Astrocyte (in vitro differentiated cells and primary cell): Measurements from ENCODE around the gene MEP1A. TPM values are rescaled to one million over a fixed set of nuclear protein-coding genes. Genes with fewer than 3 reads are reported as not detected.

Source experiments
- DNase-seq: peaks from one replicate; pipeline ENCODE4 v3.0.0-alpha.2; 2010; ENCODE audit warnings: low read depth
- FAIRE-seq: peaks from 2 replicates; lab custom pipeline; 2011; peaks lifted over from hg19 to GRCh38; lab: Jason Lieb, UNC
- H2AFZ ChIP-seq: 2 replicates; pipeline ENCODE4 v1.6.0; 2012; ENCODE audit warnings: low read depth, low read length, inconsistent platforms
- H3K27ac ChIP-seq: 2 replicates; pipeline ENCODE4 v1.5.1; 2011; ENCODE audit warnings: low read depth, low read length, inconsistent platforms
- H3K27me3 ChIP-seq: 2 replicates; pipeline ENCODE4 v1.6.0; 2011; ENCODE audit warnings: low read length, inconsistent platforms; ENCODE audit not compliant: insufficient read depth
- H3K36me3 ChIP-seq: 2 replicates; pipeline ENCODE4 v1.5.1; 2011; ENCODE audit warnings: low read length, inconsistent platforms; ENCODE audit not compliant: insufficient read depth
- H3K4me1 ChIP-seq: 2 replicates; pipeline ENCODE4 v1.5.1; 2011; ENCODE audit warnings: low read length, inconsistent platforms; ENCODE audit not compliant: insufficient read depth
- H3K4me2 ChIP-seq: 2 replicates; pipeline ENCODE4 v1.6.0; 2012; ENCODE audit warnings: low read length, inconsistent platforms
- H3K4me3 ChIP-seq: 2 replicates; pipeline ENCODE4 v1.5.1; 2011; ENCODE audit warnings: low read depth, mild to moderate bottlenecking, low read length, inconsistent platforms; ENCODE audit not compliant: insufficient read depth
- H3K79me2 ChIP-seq: 2 replicates; pipeline ENCODE4 v1.6.0; 2012; ENCODE audit warnings: mild to moderate bottlenecking, low read length, inconsistent platforms; ENCODE audit not compliant: insufficient read depth
- H3K9ac ChIP-seq: 2 replicates; pipeline ENCODE4 v1.6.0; 2012; ENCODE audit warnings: mild to moderate bottlenecking, low read length, inconsistent platforms
- H3K9me3 ChIP-seq: 2 replicates; pipeline ENCODE4 v1.5.1; 2012; ENCODE audit warnings: low read depth, mild to moderate bottlenecking, low read length, inconsistent platforms; ENCODE audit not compliant: insufficient read depth
- H4K20me1 ChIP-seq: 2 replicates; pipeline ENCODE4 v1.6.0; 2012; ENCODE audit warnings: low read length, inconsistent platforms; ENCODE audit not compliant: insufficient read depth
- H3K27ac Mint-ChIP-seq: one replicate; pipeline ENCODE4 v1.8.0; 2021; ENCODE audit warnings: mild to moderate bottlenecking, mixed read lengths; ENCODE audit not compliant: unreplicated experiment
- H3K27me3 Mint-ChIP-seq: one replicate; pipeline ENCODE4 v1.8.0; 2021; ENCODE audit warnings: low read depth, mixed read lengths; ENCODE audit not compliant: unreplicated experiment
- H3K36me3 Mint-ChIP-seq: one replicate; pipeline ENCODE4 v1.8.0; 2021; ENCODE audit warnings: low read depth, mixed read lengths; ENCODE audit not compliant: unreplicated experiment
- H3K4me1 Mint-ChIP-seq: one replicate; pipeline ENCODE4 v1.8.0; 2021; ENCODE audit warnings: low read depth, mixed read lengths; ENCODE audit not compliant: unreplicated experiment
- H3K4me3 Mint-ChIP-seq: one replicate; pipeline ENCODE4 v1.8.0; 2021; ENCODE audit warnings: mild to moderate bottlenecking, moderate library complexity, mixed read lengths; ENCODE audit not compliant: unreplicated experiment
- H3K9me3 Mint-ChIP-seq: one replicate; pipeline ENCODE4 v1.8.0; 2021; ENCODE audit warnings: mild to moderate bottlenecking, mixed read lengths; ENCODE audit not compliant: unreplicated experiment
- EZH2 ChIP-seq: IDR thresholded peaks from 2 replicates; pipeline ENCODE4 v1.6.1; 2012; ENCODE audit warnings: mild to moderate bottlenecking, low read length, inconsistent platforms; ENCODE audit not compliant: insufficient read depth
- total RNA-seq: library from RNA; stranded (reverse); gene quantifications from 2 replicates; pipeline ENCODE4 v1.2.1, GENCODE V29; 2021
- TF ChIP-seq, protein P1 (sequence below): IDR thresholded peaks from 2 replicates; pipeline ENCODE4 v1.5.1; 2011; ENCODE audit warnings: low read depth, mild to moderate bottlenecking, inconsistent platforms, low read length, moderate library complexity; ENCODE audit not compliant: insufficient read depth

Gene MEP1A
- total RNA-seq, 1 donor from 2014 or later, result not detected

DNA sequence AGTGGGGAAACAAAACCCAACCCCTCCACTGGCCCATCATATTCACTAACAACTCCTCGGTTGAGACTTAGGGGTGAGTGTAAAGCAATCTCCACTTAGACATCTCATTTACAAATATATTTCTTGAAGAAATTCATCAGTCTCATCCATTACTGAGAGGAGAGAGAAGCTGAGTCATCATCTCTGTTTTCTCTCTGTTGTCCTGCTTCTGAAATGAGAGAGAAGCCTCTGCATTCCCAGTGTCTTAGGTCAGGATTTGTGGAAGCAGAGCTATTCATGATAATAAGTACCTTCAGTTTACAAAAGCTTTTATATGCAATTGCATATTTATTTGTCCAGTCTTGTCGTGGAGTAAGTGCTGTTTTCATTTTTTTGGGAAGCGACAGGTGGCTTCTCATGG is 879 bp downstream of the MEP1A start:
- Mint-ChIP-seq H3K9me3 (no peaks in the 10 kb centered on the region), H3K27ac (no peak overlapping the region), H3K36me3 (no peaks in the 10 kb centered on the region), H3K27me3 (no peaks in the 10 kb centered on the region), H3K4me3 (no peak overlapping the region), H3K4me1 (peaks cover 20% of the 10 kb centered on the region)
- no peaks in the 10 kb centered on the region for H3K36me3 ChIP-seq
- H3K27ac ChIP-seq, result no peak overlapping the region
- no peaks in the 10 kb centered on the region for H4K20me1 ChIP-seq
- DNase-seq, result no peak
- H3K27me3 ChIP-seq, result peaks cover 3% of the 10 kb centered on the region
- no peak overlapping the region for H3K9ac ChIP-seq
- H2AFZ ChIP-seq, result no peak overlapping the region
- no peak for FAIRE-seq
- no peak overlapping the region for H3K4me2 ChIP-seq
- TF ChIP-seq, protein P1, sequence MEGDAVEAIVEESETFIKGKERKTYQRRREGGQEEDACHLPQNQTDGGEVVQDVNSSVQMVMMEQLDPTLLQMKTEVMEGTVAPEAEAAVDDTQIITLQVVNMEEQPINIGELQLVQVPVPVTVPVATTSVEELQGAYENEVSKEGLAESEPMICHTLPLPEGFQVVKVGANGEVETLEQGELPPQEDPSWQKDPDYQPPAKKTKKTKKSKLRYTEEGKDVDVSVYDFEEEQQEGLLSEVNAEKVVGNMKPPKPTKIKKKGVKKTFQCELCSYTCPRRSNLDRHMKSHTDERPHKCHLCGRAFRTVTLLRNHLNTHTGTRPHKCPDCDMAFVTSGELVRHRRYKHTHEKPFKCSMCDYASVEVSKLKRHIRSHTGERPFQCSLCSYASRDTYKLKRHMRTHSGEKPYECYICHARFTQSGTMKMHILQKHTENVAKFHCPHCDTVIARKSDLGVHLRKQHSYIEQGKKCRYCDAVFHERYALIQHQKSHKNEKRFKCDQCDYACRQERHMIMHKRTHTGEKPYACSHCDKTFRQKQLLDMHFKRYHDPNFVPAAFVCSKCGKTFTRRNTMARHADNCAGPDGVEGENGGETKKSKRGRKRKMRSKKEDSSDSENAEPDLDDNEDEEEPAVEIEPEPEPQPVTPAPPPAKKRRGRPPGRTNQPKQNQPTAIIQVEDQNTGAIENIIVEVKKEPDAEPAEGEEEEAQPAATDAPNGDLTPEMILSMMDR, result no peak
- TF ChIP-seq EZH2, result no peak
- H3K4me3 ChIP-seq, result no peak overlapping the region
- no peaks in the 10 kb centered on the region for H3K4me1 ChIP-seq
- H3K79me2 ChIP-seq, result no peaks in the 10 kb centered on the region
- H3K9me3 ChIP-seq, result no peaks in the 10 kb centered on the region

DNA sequence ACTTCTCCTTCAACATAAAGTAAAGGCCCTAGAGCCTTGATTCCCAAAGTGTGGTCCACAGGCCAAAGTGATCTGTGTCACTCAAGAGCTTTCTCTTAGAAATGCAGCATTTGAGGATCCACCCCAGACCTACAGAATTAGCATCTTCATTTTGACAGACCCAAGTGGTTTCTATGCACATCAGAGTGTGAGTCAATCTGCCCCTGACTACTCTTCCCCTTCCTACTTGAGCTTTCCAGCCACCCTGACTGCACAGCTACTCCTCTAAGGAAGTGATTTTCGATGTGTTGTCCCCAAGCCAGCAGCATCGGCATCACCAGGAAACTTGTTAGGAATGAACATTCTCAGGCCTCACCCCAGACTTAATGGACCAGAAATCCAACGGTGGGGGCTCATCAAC is 2.6 kb downstream of the MEP1A start:
- FAIRE-seq (no peak), DNase-seq (no peak)
- H3K36me3 ChIP-seq, result no peaks in the 10 kb centered on the region
- H3K4me2 ChIP-seq, result no peak overlapping the region
- H3K9me3 ChIP-seq, result no peaks in the 10 kb centered on the region
- no peak overlapping the region for H3K4me3 Mint-ChIP-seq
- H3K79me2 ChIP-seq, result no peaks in the 10 kb centered on the region
- no peak overlapping the region for H3K27ac ChIP-seq
- no peak overlapping the region for H2AFZ ChIP-seq
- peaks cover 29% of the 10 kb centered on the region for H3K4me1 Mint-ChIP-seq
- no peaks in the 10 kb centered on the region for H4K20me1 ChIP-seq
- H3K4me1 ChIP-seq, result no peaks in the 10 kb centered on the region
- TF ChIP-seq, protein P1, result no peak
- TF ChIP-seq EZH2, result no peak
- no peak overlapping the region for H3K4me3 ChIP-seq
- H3K9ac ChIP-seq, result no peak overlapping the region
- H3K27me3 ChIP-seq, result peaks cover 3% of the 10 kb centered on the region
- no peaks in the 10 kb centered on the region for H3K27me3 Mint-ChIP-seq
- no peaks in the 10 kb centered on the region for H3K9me3 Mint-ChIP-seq
- H3K36me3 Mint-ChIP-seq, result no peaks in the 10 kb centered on the region
- no peak overlapping the region for H3K27ac Mint-ChIP-seq

DNA sequence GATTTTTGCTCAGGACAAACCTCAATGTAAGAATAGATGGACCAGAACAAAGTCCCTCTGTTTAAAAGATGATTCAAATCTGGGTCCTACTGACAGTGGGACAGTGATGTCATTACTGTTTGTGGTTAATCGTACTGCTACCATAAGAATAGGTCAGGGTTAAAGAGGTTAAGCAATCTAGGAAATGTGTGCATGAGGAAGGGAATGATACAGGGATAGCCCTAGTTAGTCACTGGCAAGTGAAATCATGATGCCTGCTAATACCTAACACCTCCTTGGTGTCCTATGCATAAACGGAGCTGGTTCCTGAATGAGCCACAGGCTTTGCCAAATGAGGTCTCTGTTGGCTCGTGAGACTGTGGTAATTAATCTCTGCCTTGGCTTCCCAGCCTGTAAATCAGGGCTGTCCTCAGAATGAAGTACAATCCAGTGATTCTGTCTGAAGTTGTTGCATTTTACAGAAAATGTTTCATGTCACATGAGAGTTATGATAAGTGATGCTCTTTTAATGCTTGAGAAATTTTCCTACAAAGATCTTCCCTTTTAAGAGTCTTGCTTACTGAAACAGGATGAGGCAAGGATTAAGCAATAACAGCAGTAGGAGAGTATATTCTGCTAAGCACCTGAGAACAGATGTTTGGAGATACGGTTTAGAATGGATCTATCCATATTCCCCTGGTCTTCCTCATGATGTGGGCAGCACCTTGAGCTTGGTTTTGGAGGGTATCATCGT is 3.8 kb downstream of the MEP1A start:
- Histone ChIP-seq H3K36me3 (no peaks in the 10 kb centered on the region), H2AFZ (no peak overlapping the region), H3K4me1 (no peaks in the 10 kb centered on the region), H3K4me3 (no peak overlapping the region), H4K20me1 (no peaks in the 10 kb centered on the region), H3K9me3 (no peaks in the 10 kb centered on the region), H3K9ac (no peak overlapping the region), H3K27ac (no peak overlapping the region), H3K4me2 (no peak overlapping the region), H3K27me3 (peaks cover 3% of the 10 kb centered on the region), H3K79me2 (no peaks in the 10 kb centered on the region)
- no peak for FAIRE-seq
- Mint-ChIP-seq H3K27me3 (no peaks in the 10 kb centered on the region), H3K4me3 (no peak overlapping the region), H3K36me3 (no peaks in the 10 kb centered on the region), H3K4me1 (peaks cover 29% of the 10 kb centered on the region), H3K9me3 (no peaks in the 10 kb centered on the region), H3K27ac (no peak overlapping the region)
- no peak for DNase-seq
- no peak for TF ChIP-seq EZH2
- TF ChIP-seq, protein P1, result no peak
